Measurements from ENCODE around the gene C1QTNF9B. TPM values are rescaled to one million over a fixed set of nuclear protein-coding genes. Genes with fewer than 3 reads are reported as not detected.

Gene C1QTNF9B
- total RNA-seq, 4 donors from 2014 or later: not detected

GRCh38 chr13:23923031-23923430 lies 25.7 kb upstream of the C1QTNF9B start:
- TF ChIP-seq CTCF (IDR thresholded peaks at IDR 0.05; ENCODE audit: low read depth): no peak

- TF ChIP-seq CTCF (IDR thresholded peaks at IDR 0.05; ENCODE audit: low read depth): no peak
Measured at GRCh38 chr13:23922005-23922932, 25.0 kb upstream of the C1QTNF9B start.

- no peak for TF ChIP-seq CTCF (IDR thresholded peaks at IDR 0.05; ENCODE audit: low read depth)
Measured at GRCh38 chr13:23921451-23921888, 24.2 kb upstream of the C1QTNF9B start.

GRCh38 chr13:23919006-23919405 lies 21.7 kb upstream of the C1QTNF9B start:
- no peak for TF ChIP-seq CTCF (IDR thresholded peaks at IDR 0.05; ENCODE audit: low read depth)

GRCh38 chr13:23918208-23918607 lies 20.9 kb upstream of the C1QTNF9B start:
- no peak for TF ChIP-seq CTCF (IDR thresholded peaks at IDR 0.05; ENCODE audit: low read depth)

- no peak for TF ChIP-seq CTCF (IDR thresholded peaks at IDR 0.05; ENCODE audit: low read depth)
Measured at GRCh38 chr13:23915308-23915707, 18.0 kb upstream of the C1QTNF9B start.

GRCh38 chr13:23912469-23912868 lies 15.2 kb upstream of the C1QTNF9B start:
- TF ChIP-seq CTCF (IDR thresholded peaks at IDR 0.05; ENCODE audit: low read depth): no peak

Measured in subcutaneous adipose tissue (tissue), 4 donors.